ENCODE results near the gene IGSF10. TPM values are rescaled to one million over a fixed set of nuclear protein-coding genes. Genes with fewer than 3 reads are reported as not detected.

The IGSF10 gene
- total RNA-seq, 1 donor = 8.0 TPM

DNA sequence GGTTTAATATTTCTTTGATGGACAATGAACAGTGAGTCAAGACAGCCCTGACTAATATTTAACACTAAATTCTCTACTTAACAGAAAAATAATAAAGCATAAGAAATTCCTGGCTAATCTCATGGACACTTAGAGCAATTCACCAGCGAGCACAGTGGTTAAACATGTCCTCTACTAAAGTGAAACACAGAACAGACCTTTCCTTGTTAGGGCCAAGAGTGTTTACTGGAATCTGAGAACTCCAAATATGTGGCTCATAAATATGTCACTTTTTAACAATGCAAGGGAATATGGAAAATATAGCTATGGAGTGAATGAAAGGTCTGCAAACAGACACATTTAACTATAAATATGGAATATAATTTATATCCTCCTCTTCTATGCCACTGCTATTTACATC lies 18.6 kb upstream of the IGSF10 start:
- TF ChIP-seq, protein P1, sequence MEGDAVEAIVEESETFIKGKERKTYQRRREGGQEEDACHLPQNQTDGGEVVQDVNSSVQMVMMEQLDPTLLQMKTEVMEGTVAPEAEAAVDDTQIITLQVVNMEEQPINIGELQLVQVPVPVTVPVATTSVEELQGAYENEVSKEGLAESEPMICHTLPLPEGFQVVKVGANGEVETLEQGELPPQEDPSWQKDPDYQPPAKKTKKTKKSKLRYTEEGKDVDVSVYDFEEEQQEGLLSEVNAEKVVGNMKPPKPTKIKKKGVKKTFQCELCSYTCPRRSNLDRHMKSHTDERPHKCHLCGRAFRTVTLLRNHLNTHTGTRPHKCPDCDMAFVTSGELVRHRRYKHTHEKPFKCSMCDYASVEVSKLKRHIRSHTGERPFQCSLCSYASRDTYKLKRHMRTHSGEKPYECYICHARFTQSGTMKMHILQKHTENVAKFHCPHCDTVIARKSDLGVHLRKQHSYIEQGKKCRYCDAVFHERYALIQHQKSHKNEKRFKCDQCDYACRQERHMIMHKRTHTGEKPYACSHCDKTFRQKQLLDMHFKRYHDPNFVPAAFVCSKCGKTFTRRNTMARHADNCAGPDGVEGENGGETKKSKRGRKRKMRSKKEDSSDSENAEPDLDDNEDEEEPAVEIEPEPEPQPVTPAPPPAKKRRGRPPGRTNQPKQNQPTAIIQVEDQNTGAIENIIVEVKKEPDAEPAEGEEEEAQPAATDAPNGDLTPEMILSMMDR (IDR thresholded peaks at IDR 0.05; ENCODE audit: insufficient read depth, low read length) = no peak
- H3K4me3 ChIP-seq (ENCODE audit: low read depth, low read length) = no peak overlapping the region
- DNase-seq (ENCODE audit: low read depth) = no peak

DNA sequence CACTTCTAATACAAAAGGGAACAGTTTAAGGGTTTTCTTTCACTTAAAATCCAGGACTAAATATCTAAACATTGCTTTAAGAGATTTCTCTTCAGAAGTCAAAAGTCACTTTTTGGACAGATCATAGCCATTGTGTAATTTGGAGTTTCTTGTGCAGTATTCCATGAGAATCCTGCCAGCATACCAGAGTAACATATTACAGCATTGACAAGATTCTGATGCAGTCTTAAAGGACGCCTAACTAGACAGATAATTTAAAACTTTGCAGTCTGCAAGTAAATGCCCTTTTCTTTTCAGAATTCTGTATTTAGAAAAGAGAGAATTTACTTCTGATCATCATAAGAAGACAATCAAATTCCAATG lies 17.5 kb upstream of the IGSF10 start:
- no peak overlapping the region for H3K4me3 ChIP-seq (ENCODE audit: low read depth, low read length)
- TF ChIP-seq, protein P1 (IDR thresholded peaks at IDR 0.05; ENCODE audit: insufficient read depth, low read length) = no peak
- DNase-seq (ENCODE audit: low read depth) = peak; percentile 47

DNA sequence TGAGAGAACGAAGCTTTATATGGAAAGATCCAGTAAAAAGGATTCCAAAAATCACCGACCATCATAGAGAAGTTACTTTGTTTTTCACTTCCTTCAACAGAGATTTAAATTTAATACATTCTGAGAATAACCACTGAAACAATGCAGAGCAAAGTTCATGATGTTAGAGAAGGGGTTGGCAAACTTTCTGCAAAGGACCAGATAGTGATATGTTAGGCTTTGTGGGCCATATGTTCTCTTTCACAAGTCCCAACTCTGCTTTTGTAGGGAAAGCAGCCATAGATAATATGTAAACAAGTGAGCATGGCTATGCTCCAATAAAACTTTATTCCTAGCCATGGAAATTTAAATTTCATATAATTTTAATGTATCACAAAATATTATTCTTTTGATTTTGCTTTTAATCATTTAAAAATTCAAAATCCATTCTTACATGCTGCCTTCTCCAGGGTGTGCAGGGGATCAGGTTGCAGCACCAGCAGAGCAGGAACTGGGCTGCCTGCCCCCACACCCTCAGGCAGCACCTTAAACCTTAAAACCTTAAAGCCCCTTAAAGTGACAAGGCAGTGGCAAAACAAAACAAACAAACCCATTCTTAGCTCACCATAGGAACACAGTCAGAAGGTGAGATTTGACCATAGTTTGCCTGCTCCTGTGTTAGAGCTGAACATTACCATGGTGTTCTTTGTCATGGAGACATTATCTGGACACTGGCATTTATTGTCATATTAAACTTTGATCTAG lies 16.9 kb upstream of the IGSF10 start:
- no peak for DNase-seq (ENCODE audit: low read depth)
- H3K4me3 ChIP-seq (ENCODE audit: low read depth, low read length) = no peak overlapping the region
- TF ChIP-seq, protein P1 (IDR thresholded peaks at IDR 0.05; ENCODE audit: insufficient read depth, low read length) = no peak

DNA sequence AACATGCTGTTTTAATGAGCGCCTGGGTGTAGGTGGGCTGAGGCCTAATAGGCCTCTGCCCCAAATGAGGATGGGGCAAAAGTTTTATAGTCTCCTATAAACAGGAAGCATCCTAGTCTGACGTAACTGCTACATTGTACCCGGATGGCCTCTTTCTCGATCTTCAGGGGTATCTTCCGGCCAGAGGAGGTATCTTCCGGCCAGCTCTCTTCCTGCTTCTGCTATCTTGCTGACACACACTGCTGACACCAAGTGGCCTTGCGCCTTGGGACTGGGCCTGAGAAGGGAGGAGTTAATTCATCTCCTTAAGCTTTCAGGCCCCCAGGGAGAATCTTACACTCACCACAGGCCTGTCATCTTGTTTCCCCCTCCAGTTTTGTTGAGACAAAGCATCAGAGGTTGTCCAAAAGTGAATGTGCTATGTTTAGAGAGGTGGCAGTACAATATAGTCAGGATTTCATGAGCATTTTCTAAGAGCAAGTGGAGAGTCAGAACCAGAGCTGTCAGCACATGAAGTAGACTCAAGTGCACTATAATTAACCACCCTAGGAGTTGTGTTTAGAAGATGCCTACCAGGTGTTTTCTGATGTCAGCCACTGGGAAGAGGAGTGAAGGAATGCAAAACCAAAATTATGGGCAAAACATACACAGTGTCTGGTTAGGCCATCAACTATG lies 15.6 kb upstream of the IGSF10 start:
- no peak overlapping the region for H3K4me3 ChIP-seq (ENCODE audit: low read depth, low read length)
- DNase-seq (ENCODE audit: low read depth) = no peak
- TF ChIP-seq, protein P1 (IDR thresholded peaks at IDR 0.05; ENCODE audit: insufficient read depth, low read length) = no peak

DNA sequence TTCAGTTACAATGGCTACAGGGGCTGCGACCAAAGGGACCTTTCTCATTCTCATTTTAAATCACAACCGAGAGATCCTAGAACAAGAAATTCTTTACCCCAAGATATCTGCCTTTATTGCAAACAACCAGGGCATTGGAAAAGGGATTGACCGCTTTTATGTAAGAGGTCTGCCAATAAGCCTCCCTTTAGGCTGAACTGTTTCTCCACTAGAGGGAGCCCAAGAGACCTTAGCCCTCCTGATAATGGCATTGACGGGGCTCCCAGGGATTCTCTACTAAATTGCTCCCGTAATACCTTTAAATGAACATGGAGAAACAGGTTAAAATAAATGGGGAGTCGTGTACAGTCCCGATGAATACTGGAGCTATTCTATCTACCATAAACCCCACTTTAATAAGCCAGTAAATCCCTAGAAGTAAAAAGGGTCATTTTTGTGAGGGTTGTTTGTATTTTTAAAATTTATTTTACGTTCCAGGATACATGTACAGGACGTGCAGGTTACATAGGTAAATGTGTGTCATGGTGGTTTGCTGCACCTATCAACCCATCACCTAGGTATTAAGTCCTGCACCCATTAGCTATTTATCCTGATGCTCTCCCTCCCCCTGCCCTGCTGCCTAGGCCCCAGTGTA lies 7.5 kb upstream of the IGSF10 start:
- no peak overlapping the region for H3K4me3 ChIP-seq (ENCODE audit: low read depth, low read length)
- peak; percentile 81 for DNase-seq (ENCODE audit: low read depth)
- TF ChIP-seq, protein P1 (IDR thresholded peaks at IDR 0.05; ENCODE audit: insufficient read depth, low read length) = peak; percentile 95

DNA sequence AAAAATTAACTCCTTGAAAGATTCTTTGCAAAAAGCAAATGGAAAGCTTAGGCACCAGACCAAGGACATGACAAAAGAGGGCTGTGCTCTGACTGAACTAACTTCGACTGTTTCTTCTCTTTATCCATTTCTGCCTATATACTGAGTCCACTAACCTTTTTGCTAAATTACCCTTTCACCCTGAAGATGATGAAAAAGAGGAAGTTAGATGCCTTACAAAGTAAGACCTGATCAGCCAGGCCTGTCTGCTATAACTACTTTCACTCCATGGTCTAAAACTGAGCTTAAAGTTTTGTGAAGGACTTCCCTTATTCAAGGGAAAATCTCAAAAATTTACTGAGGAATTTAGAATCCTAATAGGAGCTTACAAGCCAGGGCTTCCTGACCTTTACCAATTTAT lies 6.2 kb upstream of the IGSF10 start:
- TF ChIP-seq, protein P1 (IDR thresholded peaks at IDR 0.05; ENCODE audit: insufficient read depth, low read length) = no peak
- H3K4me3 ChIP-seq (ENCODE audit: low read depth, low read length) = no peak overlapping the region
- no peak for DNase-seq (ENCODE audit: low read depth)

All from fibroblast of the aortic adventitia (primary cell).